Measurements from ENCODE around the gene DLGAP1. TPM values are rescaled to one million over a fixed set of nuclear protein-coding genes. Genes with fewer than 3 reads are reported as not detected.

Gene DLGAP1
- total and polyA plus RNA-seq, 2 of the 13 experiments (the other 11 are each of a cell fraction or from before 2014, with no cell fraction given) = 0.01 TPM; not detected in 1

DNA sequence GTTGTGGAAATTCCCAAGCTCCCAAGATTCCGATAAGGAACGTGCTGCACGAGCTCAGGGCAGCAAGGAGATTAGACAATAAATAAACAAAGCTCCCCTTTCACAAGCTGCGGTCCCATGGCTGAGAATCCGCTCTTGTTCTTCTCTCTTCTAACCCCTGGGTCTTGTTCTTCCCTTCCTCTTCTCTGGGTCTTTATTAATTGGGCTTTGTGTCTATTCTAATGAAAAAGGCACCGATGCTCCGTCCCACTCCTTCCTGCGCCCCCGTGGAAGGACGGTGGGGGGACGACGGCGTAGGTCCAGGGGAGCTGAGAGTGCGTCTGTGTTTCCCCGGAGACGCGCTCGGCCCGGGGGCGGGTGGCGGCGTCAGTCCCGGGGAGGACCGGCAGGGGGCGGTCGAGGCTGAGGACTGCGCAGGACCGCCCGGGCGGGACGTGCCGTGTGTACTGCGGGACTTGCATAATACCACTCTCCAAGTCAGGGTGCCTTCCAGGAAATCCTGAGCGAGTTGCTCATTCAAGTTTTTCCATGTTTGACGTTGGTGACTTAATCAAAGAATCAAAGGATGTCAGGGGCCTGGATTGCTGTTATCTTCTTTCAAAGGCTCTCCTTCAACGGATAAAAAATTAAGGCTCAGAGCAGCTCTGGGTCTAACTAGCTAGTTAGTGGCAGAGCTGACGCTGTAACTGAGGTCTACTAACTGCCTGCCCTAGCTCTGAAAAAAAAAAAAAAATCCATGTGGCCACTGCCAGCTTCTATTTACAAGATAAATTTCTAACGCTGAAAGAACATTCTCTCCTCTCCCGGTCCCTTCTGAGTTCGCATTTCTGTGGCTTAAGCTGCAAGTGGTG is 683.8 kb downstream of the DLGAP1 start (continued):
- peak; percentile 52; the same call in 1 of the 2 replicates for TF ChIP-seq KDM5B (CRISPR knock-in tag; IDR thresholded peaks at IDR 0.05; ENCODE audit: borderline replicate concordance)
- TF ChIP-seq CBFB (CRISPR knock-in tag; IDR thresholded peaks at IDR 0.05) = 0 out of 2 replicates have a peak, but pooled peaks have one; percentile 43
- TF ChIP-seq ZMYM4 (CRISPR knock-in tag; IDR thresholded peaks at IDR 0.05) = peak; percentile 62; the same call in 1 of the 2 replicates
- no peak for TF ChIP-seq ZNF546 (CRISPR knock-in tag; conservative IDR thresholded peaks at IDR 0.05)
- no peak for TF ChIP-seq NBN (conservative IDR thresholded peaks at IDR 0.05)
- peak; percentile 35; the same call in 1 of the 2 replicates for TF ChIP-seq TBX2 (CRISPR knock-in tag; IDR thresholded peaks at IDR 0.05; ENCODE audit: borderline replicate concordance)
- TF ChIP-seq KDM3A (CRISPR knock-in tag; IDR thresholded peaks at IDR 0.05; ENCODE audit: low read depth) = peak; percentile 48; the same call in 1 of the 2 replicates
- TF ChIP-seq, protein P1, sequence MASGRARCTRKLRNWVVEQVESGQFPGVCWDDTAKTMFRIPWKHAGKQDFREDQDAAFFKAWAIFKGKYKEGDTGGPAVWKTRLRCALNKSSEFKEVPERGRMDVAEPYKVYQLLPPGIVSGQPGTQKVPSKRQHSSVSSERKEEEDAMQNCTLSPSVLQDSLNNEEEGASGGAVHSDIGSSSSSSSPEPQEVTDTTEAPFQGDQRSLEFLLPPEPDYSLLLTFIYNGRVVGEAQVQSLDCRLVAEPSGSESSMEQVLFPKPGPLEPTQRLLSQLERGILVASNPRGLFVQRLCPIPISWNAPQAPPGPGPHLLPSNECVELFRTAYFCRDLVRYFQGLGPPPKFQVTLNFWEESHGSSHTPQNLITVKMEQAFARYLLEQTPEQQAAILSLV (CRISPR knock-in tag; IDR thresholded peaks at IDR 0.05; ENCODE audit: borderline replicate concordance) = peak; percentile 43; the same call in 1 of the 2 replicates
- TF ChIP-seq FOXA3 (CRISPR knock-in tag; IDR thresholded peaks at IDR 0.05) = peak; percentile 42; the same call in 1 of the 2 replicates
- TF ChIP-seq, protein P2, sequence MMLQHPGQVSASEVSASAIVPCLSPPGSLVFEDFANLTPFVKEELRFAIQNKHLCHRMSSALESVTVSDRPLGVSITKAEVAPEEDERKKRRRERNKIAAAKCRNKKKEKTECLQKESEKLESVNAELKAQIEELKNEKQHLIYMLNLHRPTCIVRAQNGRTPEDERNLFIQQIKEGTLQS (CRISPR knock-in tag; IDR thresholded peaks at IDR 0.05) = 0 out of 2 replicates have a peak, but pooled peaks have one; percentile 12
- TF ChIP-seq, protein P3, sequence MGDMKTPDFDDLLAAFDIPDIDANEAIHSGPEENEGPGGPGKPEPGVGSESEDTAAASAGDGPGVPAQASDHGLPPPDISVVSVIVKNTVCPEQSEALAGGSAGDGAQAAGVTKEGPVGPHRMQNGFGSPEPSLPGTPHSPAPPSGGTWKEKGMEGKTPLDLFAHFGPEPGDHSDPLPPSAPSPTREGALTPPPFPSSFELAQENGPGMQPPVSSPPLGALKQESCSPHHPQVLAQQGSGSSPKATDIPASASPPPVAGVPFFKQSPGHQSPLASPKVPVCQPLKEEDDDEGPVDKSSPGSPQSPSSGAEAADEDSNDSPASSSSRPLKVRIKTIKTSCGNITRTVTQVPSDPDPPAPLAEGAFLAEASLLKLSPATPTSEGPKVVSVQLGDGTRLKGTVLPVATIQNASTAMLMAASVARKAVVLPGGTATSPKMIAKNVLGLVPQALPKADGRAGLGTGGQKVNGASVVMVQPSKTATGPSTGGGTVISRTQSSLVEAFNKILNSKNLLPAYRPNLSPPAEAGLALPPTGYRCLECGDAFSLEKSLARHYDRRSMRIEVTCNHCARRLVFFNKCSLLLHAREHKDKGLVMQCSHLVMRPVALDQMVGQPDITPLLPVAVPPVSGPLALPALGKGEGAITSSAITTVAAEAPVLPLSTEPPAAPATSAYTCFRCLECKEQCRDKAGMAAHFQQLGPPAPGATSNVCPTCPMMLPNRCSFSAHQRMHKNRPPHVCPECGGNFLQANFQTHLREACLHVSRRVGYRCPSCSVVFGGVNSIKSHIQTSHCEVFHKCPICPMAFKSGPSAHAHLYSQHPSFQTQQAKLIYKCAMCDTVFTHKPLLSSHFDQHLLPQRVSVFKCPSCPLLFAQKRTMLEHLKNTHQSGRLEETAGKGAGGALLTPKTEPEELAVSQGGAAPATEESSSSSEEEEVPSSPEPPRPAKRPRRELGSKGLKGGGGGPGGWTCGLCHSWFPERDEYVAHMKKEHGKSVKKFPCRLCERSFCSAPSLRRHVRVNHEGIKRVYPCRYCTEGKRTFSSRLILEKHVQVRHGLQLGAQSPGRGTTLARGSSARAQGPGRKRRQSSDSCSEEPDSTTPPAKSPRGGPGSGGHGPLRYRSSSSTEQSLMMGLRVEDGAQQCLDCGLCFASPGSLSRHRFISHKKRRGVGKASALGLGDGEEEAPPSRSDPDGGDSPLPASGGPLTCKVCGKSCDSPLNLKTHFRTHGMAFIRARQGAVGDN (CRISPR knock-in tag; IDR thresholded peaks at IDR 0.05) = peak; percentile 57
- TF ChIP-seq SOX13 (IDR thresholded peaks at IDR 0.05) = no peak
- peak in 1 of 2 experiments; percentile 19; a peak in 1 of 4 replicates for TF ChIP-seq SOX13 (CRISPR knock-in tag; conservative IDR thresholded peaks at IDR 0.05 in 1 of 2, IDR thresholded peaks at IDR 0.05 in 1 of 2)
- TF ChIP-seq CEBPG (CRISPR knock-in tag; IDR thresholded peaks at IDR 0.05) = peak; percentile 81
- TF ChIP-seq POGZ (CRISPR knock-in tag; IDR thresholded peaks at IDR 0.05) = peak; percentile 44; the same call in 1 of the 2 replicates
- TF ChIP-seq BCL6 (CRISPR knock-in tag; IDR thresholded peaks at IDR 0.05) = peak; percentile 97
- no peak for TF ChIP-seq RELA (CRISPR knock-in tag; IDR thresholded peaks at IDR 0.05)
- peak; percentile 80 for TF ChIP-seq CEBPB (IDR thresholded peaks at IDR 0.05; ENCODE audit: borderline replicate concordance, low read depth, low read length)
- 0 out of 2 replicates have a peak, but pooled peaks have one; percentile 35 for TF ChIP-seq ERF (CRISPR knock-in tag; IDR thresholded peaks at IDR 0.05)
- TF ChIP-seq, protein P4, sequence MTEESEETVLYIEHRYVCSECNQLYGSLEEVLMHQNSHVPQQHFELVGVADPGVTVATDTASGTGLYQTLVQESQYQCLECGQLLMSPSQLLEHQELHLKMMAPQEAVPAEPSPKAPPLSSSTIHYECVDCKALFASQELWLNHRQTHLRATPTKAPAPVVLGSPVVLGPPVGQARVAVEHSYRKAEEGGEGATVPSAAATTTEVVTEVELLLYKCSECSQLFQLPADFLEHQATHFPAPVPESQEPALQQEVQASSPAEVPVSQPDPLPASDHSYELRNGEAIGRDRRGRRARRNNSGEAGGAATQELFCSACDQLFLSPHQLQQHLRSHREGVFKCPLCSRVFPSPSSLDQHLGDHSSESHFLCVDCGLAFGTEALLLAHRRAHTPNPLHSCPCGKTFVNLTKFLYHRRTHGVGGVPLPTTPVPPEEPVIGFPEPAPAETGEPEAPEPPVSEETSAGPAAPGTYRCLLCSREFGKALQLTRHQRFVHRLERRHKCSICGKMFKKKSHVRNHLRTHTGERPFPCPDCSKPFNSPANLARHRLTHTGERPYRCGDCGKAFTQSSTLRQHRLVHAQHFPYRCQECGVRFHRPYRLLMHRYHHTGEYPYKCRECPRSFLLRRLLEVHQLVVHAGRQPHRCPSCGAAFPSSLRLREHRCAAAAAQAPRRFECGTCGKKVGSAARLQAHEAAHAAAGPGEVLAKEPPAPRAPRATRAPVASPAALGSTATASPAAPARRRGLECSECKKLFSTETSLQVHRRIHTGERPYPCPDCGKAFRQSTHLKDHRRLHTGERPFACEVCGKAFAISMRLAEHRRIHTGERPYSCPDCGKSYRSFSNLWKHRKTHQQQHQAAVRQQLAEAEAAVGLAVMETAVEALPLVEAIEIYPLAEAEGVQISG (CRISPR knock-in tag; IDR thresholded peaks at IDR 0.05) = peak; percentile 73
- peak; percentile 32; the same call in 1 of the 2 replicates for TF ChIP-seq ZSCAN21 (CRISPR knock-in tag; IDR thresholded peaks at IDR 0.05; ENCODE audit: borderline replicate concordance)

Data from HepG2 (cell line).